ENCODE results near the gene TXNDC12.

TXNDC12 gene

GRCh38 chr1:52032785-52033131 is 22.2 kb downstream of the TXNDC12 start:
- no peak for TF ChIP-seq NFIC (IDR thresholded peaks at IDR 0.05)
- no peak for TF ChIP-seq EP300 (IDR thresholded peaks at IDR 0.05; ENCODE audit: borderline replicate concordance)
- TF ChIP-seq RAD21 (IDR thresholded peaks at IDR 0.05; ENCODE audit: low read depth) = no peak
- TF ChIP-seq TAF1 (IDR thresholded peaks at IDR 0.05; ENCODE audit: low read depth) = no peak
- TF ChIP-seq CEBPB (IDR thresholded peaks at IDR 0.05) = no peak
- TF ChIP-seq FOXM1 (IDR thresholded peaks at IDR 0.05; ENCODE audit: borderline replicate concordance, low read depth) = no peak
- no peak for TF ChIP-seq EGR1 (IDR thresholded peaks at IDR 0.05)
- TF ChIP-seq, protein P1, sequence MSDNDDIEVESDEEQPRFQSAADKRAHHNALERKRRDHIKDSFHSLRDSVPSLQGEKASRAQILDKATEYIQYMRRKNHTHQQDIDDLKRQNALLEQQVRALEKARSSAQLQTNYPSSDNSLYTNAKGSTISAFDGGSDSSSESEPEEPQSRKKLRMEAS (IDR thresholded peaks at IDR 0.05) = no peak
- no peak for TF ChIP-seq TCF12 (IDR thresholded peaks at IDR 0.05; ENCODE audit: low read depth)

- TF ChIP-seq CEBPB (IDR thresholded peaks at IDR 0.05) = no peak
- TF ChIP-seq TCF12 (IDR thresholded peaks at IDR 0.05; ENCODE audit: low read depth) = no peak
- no peak for TF ChIP-seq YY1 (IDR thresholded peaks at IDR 0.05; ENCODE audit: low read depth)
- TF ChIP-seq EGR1 (IDR thresholded peaks at IDR 0.05) = no peak
- no peak for TF ChIP-seq USF1 (IDR thresholded peaks at IDR 0.05)
- TF ChIP-seq RAD21 (IDR thresholded peaks at IDR 0.05; ENCODE audit: low read depth) = no peak
- no peak for TF ChIP-seq TEAD4 (IDR thresholded peaks at IDR 0.05)
- no peak for TF ChIP-seq FOXM1 (IDR thresholded peaks at IDR 0.05; ENCODE audit: borderline replicate concordance, low read depth)
- TF ChIP-seq CREB1 (IDR thresholded peaks at IDR 0.05; ENCODE audit: low read depth) = no peak
- no peak for TF ChIP-seq ZBTB7A (IDR thresholded peaks at IDR 0.05; ENCODE audit: low read depth)
- TF ChIP-seq REST (IDR thresholded peaks at IDR 0.05; ENCODE audit: low read depth) = no peak
- TF ChIP-seq NFIC (IDR thresholded peaks at IDR 0.05) = no peak
- TF ChIP-seq TAF1 (IDR thresholded peaks at IDR 0.05; ENCODE audit: low read depth) = no peak
- TF ChIP-seq, protein P1 (IDR thresholded peaks at IDR 0.05) = no peak
- TF ChIP-seq EP300 (IDR thresholded peaks at IDR 0.05; ENCODE audit: borderline replicate concordance) = no peak
Observed at GRCh38 chr1:52032124-52032784, 22.7 kb downstream of the TXNDC12 start.

DNA sequence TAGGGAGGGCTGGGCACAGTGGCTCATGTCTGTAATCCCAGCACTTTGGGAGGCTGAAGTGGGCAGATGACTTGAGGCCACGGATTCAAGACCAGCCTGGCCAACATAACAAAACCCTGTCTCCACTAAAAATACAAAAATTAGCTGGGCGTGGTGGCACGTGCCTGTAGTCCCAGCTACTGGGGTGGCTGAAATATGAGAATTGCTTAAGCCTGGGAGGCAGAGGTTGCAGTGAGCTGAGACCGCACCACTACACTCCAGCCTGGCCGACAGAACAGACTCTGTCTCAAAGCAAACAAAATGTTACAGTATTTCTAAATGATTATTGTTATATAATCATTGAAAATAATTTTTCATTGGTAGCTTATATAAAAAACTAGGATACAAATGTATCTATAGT is 26.2 kb downstream of the TXNDC12 start:
- TF ChIP-seq USF1 (IDR thresholded peaks at IDR 0.05) = 0 out of 2 replicates have a peak, but pooled peaks have one; percentile 10

DNA sequence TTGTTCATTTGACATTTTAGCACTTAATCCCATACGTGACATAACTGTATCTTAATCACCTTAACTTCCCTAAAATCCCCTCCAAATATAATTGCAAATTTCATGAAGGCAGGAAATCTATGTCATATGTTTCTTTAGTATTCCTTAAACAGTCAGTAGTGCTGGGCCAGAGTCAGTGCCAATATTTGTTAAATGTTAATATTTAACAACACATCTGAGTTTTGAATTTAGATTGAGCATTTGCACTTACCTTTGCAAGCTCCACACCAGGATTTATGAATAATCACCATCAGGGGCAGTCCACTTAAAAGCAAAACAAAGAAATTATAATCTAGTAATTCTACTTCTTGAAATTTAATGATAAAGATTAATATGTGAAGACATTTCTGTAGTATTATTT is 26.7 kb downstream of the TXNDC12 start:
- TF ChIP-seq CEBPB (IDR thresholded peaks at IDR 0.05) (no peak), EGR1 (IDR thresholded peaks at IDR 0.05) (no peak), FOXM1 (IDR thresholded peaks at IDR 0.05; ENCODE audit: borderline replicate concordance, low read depth) (no peak), USF1 (IDR thresholded peaks at IDR 0.05) (no peak), ZBTB7A (IDR thresholded peaks at IDR 0.05; ENCODE audit: low read depth) (no peak), CREB1 (IDR thresholded peaks at IDR 0.05; ENCODE audit: low read depth) (no peak)
- TF ChIP-seq, protein P1 (IDR thresholded peaks at IDR 0.05) = no peak

GRCh38 chr1:52026278-52026677 is 28.7 kb downstream of the TXNDC12 start:
- TF ChIP-seq YY1 (IDR thresholded peaks at IDR 0.05; ENCODE audit: low read depth) (no peak), TCF12 (IDR thresholded peaks at IDR 0.05; ENCODE audit: low read depth) (no peak), TAF1 (IDR thresholded peaks at IDR 0.05; ENCODE audit: low read depth) (no peak), CREB1 (IDR thresholded peaks at IDR 0.05; ENCODE audit: low read depth) (no peak), ZBTB7A (IDR thresholded peaks at IDR 0.05; ENCODE audit: low read depth) (no peak), REST (IDR thresholded peaks at IDR 0.05; ENCODE audit: low read depth) (no peak), TEAD4 (IDR thresholded peaks at IDR 0.05) (no peak), USF1 (IDR thresholded peaks at IDR 0.05) (no peak), NFIC (IDR thresholded peaks at IDR 0.05) (no peak)
